HK-2 (cell line): ENCODE measurements around the gene DIP2C.
"Not testable (repeated sequence)": the region's sequence is repeated elsewhere in the genome, so short reads cannot be mapped to it uniquely, and the experiment has no call there.

Source experiments
- DNase-seq: peaks from one replicate; pipeline ENCODE4 v3.0.0-alpha.2; 2018; ENCODE audit not compliant: unreplicated experiment

The DIP2C gene

GRCh38 chr10:695396-695795 lies 5.9 kb upstream of the DIP2C start:
- no peak for DNase-seq

GRCh38 chr10:693506-693905 lies 4.0 kb upstream of the DIP2C start:
- DNase-seq: no peak

GRCh38 chr10:692682-693351 lies 3.3 kb upstream of the DIP2C start:
- no peak for DNase-seq

- no peak for DNase-seq
Observed at GRCh38 chr10:691216-691615, 1.7 kb upstream of the DIP2C start.

- no peak for DNase-seq
Observed at GRCh38 chr10:690372-691161, 1.1 kb upstream of the DIP2C start.

- DNase-seq: no peak
Observed at GRCh38 chr10:689121-689451, 382 bp downstream of the DIP2C start.

- peak; percentile 38 for DNase-seq
Observed at GRCh38 chr10:688312-689120, 952 bp downstream of the DIP2C start.

GRCh38 chr10:687583-688311 lies 1.7 kb downstream of the DIP2C start:
- DNase-seq: no peak

GRCh38 chr10:686155-686931 lies 3.1 kb downstream of the DIP2C start:
- DNase-seq: no peak

GRCh38 chr10:685613-686012 lies 3.9 kb downstream of the DIP2C start:
- DNase-seq: no peak

GRCh38 chr10:683448-684071 lies 5.9 kb downstream of the DIP2C start:
- DNase-seq: peak; percentile 69

GRCh38 chr10:682931-683447 lies 6.5 kb downstream of the DIP2C start:
- no peak for DNase-seq

GRCh38 chr10:681670-682318 lies 7.7 kb downstream of the DIP2C start:
- DNase-seq: no peak

- DNase-seq: no peak
Observed at GRCh38 chr10:680745-681144, 8.7 kb downstream of the DIP2C start.

GRCh38 chr10:680146-680545 lies 9.3 kb downstream of the DIP2C start:
- no peak for DNase-seq

GRCh38 chr10:679556-679955 lies 9.9 kb downstream of the DIP2C start:
- no peak for DNase-seq

- not testable (repeated sequence) for DNase-seq
Observed at GRCh38 chr10:678662-679005, 10.8 kb downstream of the DIP2C start.

- DNase-seq: no peak
Observed at GRCh38 chr10:677750-678661, 11.5 kb downstream of the DIP2C start.

GRCh38 chr10:677038-677437 lies 12.4 kb downstream of the DIP2C start:
- no peak for DNase-seq
